SU-DHL-6 (cell line): ENCODE data around the gene USP6NL.

ENCODE experiments used
- H2AFZ ChIP-seq: fragments of 200-600 bp; sonication (generic); 2 replicates; pipeline ENCODE4 v1.6.1; 2014; ENCODE audit warnings: low read depth, mild to moderate bottlenecking, moderate library complexity, mixed read lengths, antibody characterized with exemption, low read length; ENCODE audit not compliant: severe bottlenecking
- H3F3A ChIP-seq: fragments of 200-600 bp; shearing (Covaris generic); 2 replicates; pipeline ENCODE4 v1.6.0; 2016; ENCODE audit warnings: antibody characterized with exemption, mild to moderate bottlenecking; ENCODE audit not compliant: insufficient read depth
- H3K27ac ChIP-seq: fragments of 200-600 bp; sonication (generic); 2 replicates; pipeline ENCODE4 v1.5.1; 2016; ENCODE audit warnings: low read depth, mild to moderate bottlenecking, low read length, moderate library complexity, mixed read lengths
- H3K27me3 ChIP-seq: fragments of 200-600 bp; sonication (generic), shearing (Covaris generic); 2 replicates; pipeline ENCODE4 v1.6.0; 2014; ENCODE audit warnings: mild to moderate bottlenecking, low read length
- H3K36me3 ChIP-seq: fragments of 200-600 bp; sonication (generic); 2 replicates; pipeline ENCODE4 v1.6.1; 2014; ENCODE audit warnings: mild to moderate bottlenecking, low read length, mixed read lengths
- H3K4me2 ChIP-seq: fragments of 300-600, 200-600 bp; shearing (Covaris generic), sonication (generic); 2 replicates; pipeline ENCODE4 v1.6.0; 2014; ENCODE audit warnings: low read length, low read depth, mild to moderate bottlenecking; ENCODE audit not compliant: poor library complexity, severe bottlenecking
- H3K4me3 ChIP-seq: fragments of 200-600 bp; sonication (generic); 2 replicates; pipeline ENCODE4 v1.5.1; 2014; ENCODE audit warnings: antibody characterized with exemption, low read length, mild to moderate bottlenecking, mixed read lengths; ENCODE audit not compliant: insufficient read depth, poor library complexity, severe bottlenecking
- H3K79me2 ChIP-seq: fragments of 200-600 bp; sonication (generic); 2 replicates; pipeline ENCODE4 v1.6.1; 2014; ENCODE audit warnings: mild to moderate bottlenecking, low read length, moderate library complexity; ENCODE audit not compliant: insufficient read depth
- H3K9ac ChIP-seq: fragments of 200-600 bp; sonication (generic); 2 replicates; pipeline ENCODE4 v1.7.0; 2014; ENCODE audit warnings: mild to moderate bottlenecking, low read length
- H3K9me2 ChIP-seq: fragments of 200-600 bp; sonication (generic); replicated peaks from 2 replicates; pipeline ENCODE4 v1.6.1; 2014; ENCODE audit warnings: low read length; ENCODE audit not compliant: insufficient read depth
- H3K9me3 ChIP-seq: fragments of 200-600 bp; sonication (generic); 2 replicates; pipeline ENCODE4 v1.6.1; 2014; ENCODE audit warnings: low read length, mixed read lengths; ENCODE audit not compliant: insufficient read depth
- H4K20me1 ChIP-seq: fragments of 200-600 bp; sonication (generic); 2 replicates; pipeline ENCODE4 v1.6.1; 2014; ENCODE audit warnings: low read depth, mild to moderate bottlenecking, antibody characterized with exemption, low read length, moderate library complexity, mixed read lengths
- EZH2phosphoT487 ChIP-seq: fragments of 200-600 bp; sonication (generic), shearing (Covaris generic); conservative IDR thresholded peaks from 2 replicates; pipeline ENCODE4 v1.6.1; 2018; ENCODE audit warnings: mild to moderate bottlenecking, antibody characterized with exemption, low read length, moderate library complexity, mixed read lengths
- TF ChIP-seq, protein P1 (sequence below): fragments of 200-600 bp; sonication (generic); IDR thresholded peaks from one replicate; pipeline ENCODE4 v1.5.1; 2017; ENCODE audit warnings: antibody characterized with exemption, mild to moderate bottlenecking, low read length, moderate library complexity; ENCODE audit not compliant: insufficient read depth, poor library complexity, severe bottlenecking

Gene USP6NL

DNA sequence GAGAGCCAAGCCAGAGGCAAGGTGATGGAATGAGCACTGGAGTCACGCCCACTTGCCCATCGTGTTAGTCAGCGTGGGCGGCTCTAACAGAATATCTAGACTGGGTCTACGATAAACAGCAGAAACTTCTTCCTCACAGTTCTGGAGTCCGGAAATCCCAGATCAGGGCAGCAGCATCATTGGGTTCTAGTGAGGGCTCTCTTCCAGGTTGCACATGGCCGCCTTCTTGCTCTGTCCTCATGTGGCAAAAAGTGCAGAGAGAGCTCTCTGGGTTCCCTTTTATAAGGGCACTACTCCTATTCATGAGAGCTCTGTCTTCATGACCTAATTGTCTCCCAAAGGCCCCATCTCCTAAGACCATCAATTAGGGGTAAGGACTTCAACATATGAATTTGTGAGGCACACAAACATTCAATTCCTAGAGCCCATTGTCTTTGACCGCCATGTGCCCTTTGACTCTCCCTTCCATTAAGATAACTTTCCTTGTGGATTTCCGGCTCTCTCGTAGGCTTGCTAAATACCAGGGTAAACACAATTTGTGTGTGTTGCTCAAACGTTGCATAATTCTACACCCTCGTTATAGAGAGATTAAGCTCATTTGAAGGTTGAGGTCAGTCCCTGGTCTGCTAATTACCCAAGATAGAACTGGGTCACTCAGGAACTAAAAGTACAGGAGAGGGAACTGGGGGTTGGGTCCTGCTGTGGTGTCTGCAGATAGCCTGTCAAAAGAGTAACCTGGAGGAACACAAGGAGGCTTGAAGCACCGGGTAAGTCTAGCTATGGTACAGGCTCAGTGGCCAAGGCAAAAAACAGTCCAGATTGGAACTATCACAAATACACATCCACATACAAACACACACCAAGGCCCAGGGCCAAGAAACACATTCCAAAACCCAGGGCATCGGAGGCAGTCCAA, 28.7 kb upstream of the USP6NL start:
- Histone ChIP-seq H4K20me1 (no peaks in the 10 kb centered on the region), H3K9ac (no peak overlapping the region), H3K36me3 (no peaks in the 10 kb centered on the region), H2AFZ (no peak overlapping the region), H3K4me2 (no peak overlapping the region), H3K9me2 (no peaks in the 10 kb centered on the region), H3F3A (no peaks in the 10 kb centered on the region), H3K4me3 (no peak overlapping the region), H3K9me3 (no peaks in the 10 kb centered on the region), H3K79me2 (no peaks in the 10 kb centered on the region), H3K27ac (no peak overlapping the region), H3K27me3 (no peaks in the 10 kb centered on the region)
- TF ChIP-seq, protein P1, sequence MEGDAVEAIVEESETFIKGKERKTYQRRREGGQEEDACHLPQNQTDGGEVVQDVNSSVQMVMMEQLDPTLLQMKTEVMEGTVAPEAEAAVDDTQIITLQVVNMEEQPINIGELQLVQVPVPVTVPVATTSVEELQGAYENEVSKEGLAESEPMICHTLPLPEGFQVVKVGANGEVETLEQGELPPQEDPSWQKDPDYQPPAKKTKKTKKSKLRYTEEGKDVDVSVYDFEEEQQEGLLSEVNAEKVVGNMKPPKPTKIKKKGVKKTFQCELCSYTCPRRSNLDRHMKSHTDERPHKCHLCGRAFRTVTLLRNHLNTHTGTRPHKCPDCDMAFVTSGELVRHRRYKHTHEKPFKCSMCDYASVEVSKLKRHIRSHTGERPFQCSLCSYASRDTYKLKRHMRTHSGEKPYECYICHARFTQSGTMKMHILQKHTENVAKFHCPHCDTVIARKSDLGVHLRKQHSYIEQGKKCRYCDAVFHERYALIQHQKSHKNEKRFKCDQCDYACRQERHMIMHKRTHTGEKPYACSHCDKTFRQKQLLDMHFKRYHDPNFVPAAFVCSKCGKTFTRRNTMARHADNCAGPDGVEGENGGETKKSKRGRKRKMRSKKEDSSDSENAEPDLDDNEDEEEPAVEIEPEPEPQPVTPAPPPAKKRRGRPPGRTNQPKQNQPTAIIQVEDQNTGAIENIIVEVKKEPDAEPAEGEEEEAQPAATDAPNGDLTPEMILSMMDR: no peak
- TF ChIP-seq EZH2phosphoT487: no peak

DNA sequence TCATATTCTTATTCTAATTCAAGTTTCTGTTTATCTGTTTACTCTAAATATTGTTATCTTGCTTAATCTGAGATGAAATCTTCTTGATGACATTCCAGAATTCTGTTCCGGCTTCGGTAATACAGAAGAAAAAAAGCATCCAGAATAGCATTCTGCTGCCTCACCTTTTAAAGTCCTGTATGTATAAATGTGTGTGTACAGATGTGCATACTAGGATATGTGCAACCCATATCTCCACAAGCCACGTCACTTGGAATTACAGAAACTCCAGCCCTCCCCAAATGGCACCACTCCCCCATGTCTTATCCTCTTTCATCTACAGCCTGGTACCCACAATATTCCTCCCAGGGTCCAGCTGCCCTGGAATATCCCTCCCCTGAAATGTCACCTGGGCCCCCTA, 27.9 kb upstream of the USP6NL start:
- Histone ChIP-seq H4K20me1 (no peaks in the 10 kb centered on the region), H3K27ac (no peak overlapping the region), H3K9me2 (no peaks in the 10 kb centered on the region), H3K9me3 (no peaks in the 10 kb centered on the region), H3K4me2 (no peak overlapping the region), H3K36me3 (no peaks in the 10 kb centered on the region), H3K9ac (no peak overlapping the region), H3F3A (no peaks in the 10 kb centered on the region), H3K27me3 (no peaks in the 10 kb centered on the region), H3K79me2 (no peaks in the 10 kb centered on the region), H3K4me3 (no peak overlapping the region), H2AFZ (no peak overlapping the region)
- TF ChIP-seq, protein P1: no peak
- no peak for TF ChIP-seq EZH2phosphoT487

DNA sequence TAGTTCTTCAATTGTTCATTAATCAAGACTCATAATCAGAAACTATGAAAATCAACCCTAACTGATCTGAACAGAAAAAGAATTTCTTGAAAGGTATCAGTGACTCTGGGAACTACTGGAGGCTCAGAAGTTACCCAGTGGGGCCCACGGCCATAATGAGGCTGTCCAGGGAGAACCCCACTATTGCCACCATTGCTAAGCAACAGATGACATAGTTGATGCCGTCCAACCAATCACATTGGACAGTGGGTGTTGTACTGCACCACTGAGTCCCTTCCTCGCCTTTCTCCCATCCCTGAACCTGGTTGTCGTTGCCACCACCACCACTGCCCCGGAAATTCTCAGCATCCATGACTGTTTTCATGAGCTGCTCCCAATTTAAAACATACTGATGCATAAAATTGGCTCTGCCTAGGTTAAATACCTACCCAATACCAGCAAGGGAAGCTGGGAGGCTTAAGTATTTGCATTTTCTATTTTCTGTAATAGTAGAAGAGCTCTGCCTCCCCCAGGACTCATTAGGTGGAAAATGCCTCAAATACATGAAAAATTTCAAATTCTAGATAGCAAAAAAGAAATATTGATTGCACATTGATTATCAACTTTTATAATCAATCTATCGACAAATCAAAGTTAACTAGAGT, 26.7 kb upstream of the USP6NL start:
- Histone ChIP-seq H3K9me2 (no peaks in the 10 kb centered on the region), H3K4me3 (no peak overlapping the region), H3K27me3 (no peaks in the 10 kb centered on the region), H3K79me2 (no peaks in the 10 kb centered on the region), H3F3A (no peaks in the 10 kb centered on the region), H2AFZ (no peak overlapping the region), H3K9ac (no peak overlapping the region), H4K20me1 (no peaks in the 10 kb centered on the region), H3K4me2 (no peak overlapping the region), H3K27ac (no peak overlapping the region), H3K9me3 (no peaks in the 10 kb centered on the region), H3K36me3 (no peaks in the 10 kb centered on the region)
- no peak for TF ChIP-seq EZH2phosphoT487
- TF ChIP-seq, protein P1: no peak
